Measurements from ENCODE around the gene OR56B4.

The OR56B4 gene

DNA sequence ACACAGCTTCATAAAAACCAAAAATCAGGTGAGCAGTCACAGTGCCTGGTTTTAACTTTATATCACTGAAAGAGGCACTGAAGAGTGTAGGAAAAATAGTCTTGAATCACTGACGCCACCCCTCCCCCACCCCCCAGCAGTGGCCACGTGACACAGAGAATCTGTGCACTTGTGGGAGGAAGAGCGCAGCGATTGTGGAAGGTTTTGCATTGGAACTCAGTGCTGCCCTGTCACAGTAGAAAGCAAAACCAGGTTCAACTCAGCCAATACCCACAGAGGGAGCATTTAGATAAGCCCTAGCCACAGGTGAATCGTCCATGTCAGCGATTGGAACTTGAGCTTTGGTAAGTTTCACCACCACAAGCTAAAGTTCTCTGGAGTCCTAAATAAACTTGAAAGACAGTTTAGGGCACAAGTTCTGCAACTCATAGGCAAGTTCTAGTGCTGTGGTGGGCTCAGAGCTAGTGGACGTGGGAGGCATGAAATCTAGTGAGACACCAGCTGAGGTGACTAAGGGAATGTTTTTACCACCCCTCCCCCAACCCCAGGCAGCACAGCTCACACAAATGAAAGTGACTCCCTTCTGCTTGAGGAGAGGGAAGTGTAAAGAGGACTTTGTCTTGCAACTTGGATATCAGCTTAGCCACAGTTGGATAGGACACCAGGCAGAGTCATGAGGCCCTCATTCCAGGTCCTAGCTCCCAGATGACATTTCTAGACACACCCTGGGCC lies 49.3 kb downstream of the OR56B4 start:
- DNase-seq: no peak

Measured in stimulated activated CD4-positive, alpha-beta T cell treated with anti-CD3 and anti-CD28 coated beads, Interleukin-1b, Interleukin-23, amount 100 ng/mL, for 48 hours (primary cell).